GM11168 (cell line): ENCODE data around the gene SCN2A.

Experiments used
- in situ Hi-C: fragments of 300-500 bp; cut with MboI; formaldehyde crosslinking; loops from one replicate; pipeline ENCODE4 v1.12.0; 2022; ENCODE audit warnings: low sequenced_read_pairs; ENCODE audit not compliant: unreplicated experiment

The SCN2A gene

DNA sequence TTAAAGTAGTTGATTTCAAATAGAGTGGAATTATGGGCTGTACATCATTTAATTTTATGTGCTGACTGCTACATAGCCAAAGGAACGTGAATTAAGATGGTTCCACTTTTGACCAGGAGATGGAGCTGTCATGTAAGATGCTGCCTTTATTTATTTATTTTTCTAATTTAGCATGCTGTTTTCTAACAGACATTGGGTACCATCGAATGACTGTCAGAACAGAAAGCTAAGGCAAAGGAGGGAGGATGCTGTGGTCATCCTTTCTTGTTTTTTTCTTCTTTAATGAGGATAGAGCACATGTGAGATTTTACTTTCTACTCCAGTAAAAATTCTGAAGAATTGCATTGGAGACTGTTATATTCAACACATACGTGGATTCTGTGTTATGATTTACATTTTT lies at the start of gene SCN2A:
Gene SCN2A, plus strand, starts transcription at position 185 of the 400 bp plus-strand sequence. CDS start 56,410 bp downstream, outside the sequence.
- in situ Hi-C loops: no loop called here

DNA sequence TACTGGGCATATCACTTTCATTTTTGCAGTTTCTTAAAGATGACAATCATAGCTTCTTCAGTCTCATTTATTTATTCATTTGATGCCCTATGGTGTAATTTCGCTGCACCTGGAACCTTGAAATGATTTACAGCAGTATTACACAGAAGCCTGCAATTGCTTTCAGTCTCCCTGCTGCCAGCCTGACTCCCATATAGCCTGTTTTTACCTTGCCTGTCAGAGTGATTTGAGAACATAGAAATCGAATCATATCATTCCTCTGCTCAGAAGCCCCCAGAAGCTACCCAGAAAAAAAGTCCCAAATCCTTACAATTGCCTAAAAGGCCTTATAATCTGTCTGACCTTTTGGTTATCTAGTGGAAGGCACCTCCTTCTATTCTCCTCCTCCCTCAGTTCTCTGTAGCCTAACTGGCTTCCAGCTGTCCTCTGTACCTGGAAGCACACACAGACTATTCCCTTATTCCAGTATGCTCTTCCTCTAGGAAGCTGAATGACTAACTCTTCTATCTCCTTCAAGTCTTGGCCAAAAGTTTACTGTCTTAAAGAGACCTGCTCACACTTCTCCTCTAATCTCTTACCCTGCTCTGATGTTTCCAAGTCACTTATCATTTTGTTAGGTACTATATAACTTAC lies 48.0 kb upstream of the SCN2A start:
- in situ Hi-C loops: loop anchor here (10.0 kb wide), 1 partner anchor 166 kb away; no protein-coding TSS in a partner anchor

DNA sequence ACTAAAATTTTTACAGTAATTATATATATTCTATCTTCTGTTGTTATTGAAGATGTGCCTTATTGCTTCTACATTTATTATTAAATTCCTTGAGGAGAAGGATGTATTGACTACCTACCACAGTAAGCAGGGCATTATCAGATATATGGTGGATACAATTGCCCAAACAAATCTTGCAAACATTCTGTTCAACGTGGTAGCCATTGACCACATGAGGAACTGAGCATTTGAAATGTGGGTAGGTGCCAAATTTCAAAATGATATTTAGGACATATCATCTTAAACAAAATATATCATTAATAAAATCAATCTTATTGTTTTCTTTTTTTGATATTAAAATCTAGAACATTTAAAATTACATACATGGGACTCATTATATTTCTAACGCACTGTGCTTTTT lies 46.5 kb upstream of the SCN2A start:
- in situ Hi-C loops: loop anchor here (10.0 kb wide), 1 partner anchor 168 kb away; no protein-coding TSS in a partner anchor

DNA sequence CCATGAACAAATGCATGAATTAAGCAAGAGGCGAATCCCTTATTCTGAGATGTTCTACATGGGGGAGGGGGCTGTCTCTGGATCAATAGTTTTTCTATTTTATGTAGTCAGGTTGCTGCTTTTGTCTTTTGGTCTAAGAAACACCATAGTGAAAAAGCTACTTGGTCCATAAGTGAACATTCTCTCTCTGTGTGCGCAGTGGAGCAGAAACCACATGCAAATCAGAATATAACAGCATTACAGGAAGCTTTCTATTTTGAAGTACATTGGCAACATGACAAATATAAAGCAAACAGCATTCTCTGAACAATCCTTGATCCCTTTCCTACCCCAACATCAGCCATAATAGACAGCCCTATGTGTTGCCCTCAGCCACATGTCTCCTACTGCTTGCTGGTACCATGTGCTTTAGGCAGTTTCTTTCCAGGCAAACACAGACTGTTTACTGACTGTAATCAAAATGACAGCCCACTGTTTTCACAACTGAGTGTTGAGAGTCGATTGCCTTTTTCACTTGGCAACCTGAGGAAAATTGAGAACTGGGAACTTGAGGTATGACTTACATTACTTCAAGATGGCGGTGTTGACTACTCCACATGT lies 45.9 kb upstream of the SCN2A start:
- in situ Hi-C loops: loop anchor here (10.0 kb wide), 1 partner anchor 168 kb away; no protein-coding TSS in a partner anchor

DNA sequence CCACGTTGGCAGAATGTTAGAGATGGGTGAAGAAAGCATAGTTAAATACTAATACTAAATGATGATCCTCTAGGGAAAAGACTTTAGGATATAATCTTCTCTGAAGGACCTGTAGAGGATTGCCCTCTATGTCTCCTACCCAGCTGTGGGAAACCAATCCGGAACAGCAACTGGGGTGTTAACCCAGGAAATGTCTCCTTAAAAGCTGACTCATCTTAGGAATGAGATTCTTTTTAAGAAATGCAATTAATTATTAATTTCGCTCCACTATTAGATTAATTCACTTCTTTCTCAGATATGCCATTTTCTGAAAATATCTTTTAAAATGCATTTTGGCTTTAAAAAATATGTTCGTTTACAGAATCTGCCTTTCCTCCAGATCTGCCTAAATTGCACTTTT lies 42.8 kb upstream of the SCN2A start:
- in situ Hi-C loops: loop anchor here (10.0 kb wide), 1 partner anchor 172 kb away; no protein-coding TSS in a partner anchor

DNA sequence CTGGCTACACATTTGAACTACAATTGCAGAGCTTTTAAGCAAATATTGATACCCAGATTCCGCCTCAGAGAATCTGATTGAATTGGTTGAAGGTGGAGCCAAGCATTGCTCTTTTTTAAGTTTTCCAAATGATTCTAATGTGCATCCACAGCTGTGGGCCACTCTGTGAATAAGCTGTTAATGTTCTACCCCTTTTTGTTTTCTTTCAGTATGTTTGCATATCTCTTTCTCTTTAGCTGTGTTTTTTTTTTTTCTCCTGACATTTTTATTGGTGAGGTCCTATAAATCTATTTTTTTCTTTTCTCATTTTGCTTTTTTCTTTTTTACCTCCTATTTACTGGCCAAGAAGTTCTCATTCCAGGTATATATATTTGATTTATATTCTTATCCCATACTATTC lies 41.9 kb upstream of the SCN2A start:
- in situ Hi-C loops: loop anchor here (10.0 kb wide), 1 partner anchor 173 kb away; no protein-coding TSS in a partner anchor

DNA sequence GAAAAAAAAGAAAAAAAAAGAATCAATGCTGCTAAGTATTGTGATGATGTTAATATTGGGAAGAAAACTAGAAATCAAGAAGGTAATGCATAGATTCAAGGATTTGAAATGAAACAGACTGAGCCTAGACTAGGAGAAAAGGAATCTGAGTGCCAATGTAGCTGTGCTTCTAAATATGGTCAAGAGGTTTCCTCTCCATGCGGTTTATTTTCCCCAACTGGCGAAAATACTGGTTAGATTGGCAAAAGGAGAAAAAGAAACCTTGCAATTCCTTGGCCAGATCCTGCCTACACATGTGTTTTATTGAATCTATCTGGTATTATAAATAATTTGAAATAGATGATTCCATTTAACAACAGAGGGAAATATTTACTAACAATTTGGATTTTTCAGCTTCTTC lies 41.0 kb upstream of the SCN2A start:
- in situ Hi-C loops: loop anchor here (10.0 kb wide), 1 partner anchor 173 kb away; no protein-coding TSS in a partner anchor

DNA sequence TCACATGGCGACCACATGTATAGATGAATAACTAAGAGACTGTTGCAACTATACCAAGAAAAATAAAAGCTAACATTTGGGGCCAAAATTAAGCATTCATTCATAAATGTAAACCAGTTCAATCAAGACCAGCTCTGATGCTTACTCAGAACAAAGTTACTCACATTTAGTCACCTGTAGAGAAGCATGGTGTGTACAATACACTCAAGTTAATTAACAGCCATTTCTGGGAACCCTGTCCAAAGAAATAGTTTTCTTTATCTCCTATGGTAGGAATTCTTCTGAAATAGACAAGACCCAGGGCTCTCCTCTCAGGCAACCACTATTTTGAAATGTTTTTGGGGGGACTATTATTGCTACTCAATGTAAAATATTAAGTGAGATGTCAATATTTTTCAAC lies 37.0 kb upstream of the SCN2A start:
- in situ Hi-C loops: no loop called here

DNA sequence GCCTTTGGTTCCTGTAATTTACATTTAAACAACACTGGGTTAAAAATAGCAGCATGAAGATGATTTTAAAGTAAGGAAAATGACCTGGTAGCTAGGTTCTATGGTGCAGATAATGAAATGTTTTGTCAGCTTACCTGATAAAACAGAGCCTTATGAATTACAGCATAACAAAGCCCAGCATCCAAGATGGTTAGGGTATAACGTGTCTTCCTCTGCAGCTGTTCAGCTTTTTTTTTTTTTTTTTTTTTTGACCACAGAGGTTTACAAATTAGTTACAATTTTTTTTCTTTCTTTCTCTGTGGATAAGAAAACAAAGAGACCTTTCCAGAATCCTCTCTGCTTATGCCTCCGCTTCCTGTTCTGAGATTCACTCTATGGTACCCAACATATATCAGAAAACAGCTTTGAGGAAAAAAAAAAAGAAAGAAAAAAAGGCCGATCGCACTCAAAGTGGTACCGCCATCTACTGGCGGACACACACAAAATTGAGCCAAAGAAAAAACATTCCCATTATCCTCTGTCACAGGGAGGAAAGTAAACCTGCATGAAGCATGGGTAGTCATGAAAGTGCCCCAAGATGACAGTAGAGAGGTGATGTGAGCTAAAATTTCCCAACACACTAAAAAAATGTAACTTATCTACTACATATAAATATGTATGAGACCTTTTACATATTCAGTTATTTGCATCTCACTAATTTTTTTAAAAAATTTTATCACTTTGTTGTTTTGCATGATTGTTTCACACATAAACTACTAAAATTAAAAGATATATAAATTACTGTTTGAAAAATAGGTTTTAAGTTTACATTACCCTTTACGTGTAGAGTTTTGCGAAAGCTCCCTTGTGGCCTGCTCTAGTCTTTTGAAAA lies 35.3 kb upstream of the SCN2A start, which contains the start of gene SCN3A:
Gene SCN3A, minus strand, starts transcription at position 362 of the 871 bp plus-strand sequence. CDS start 27,656 bp downstream, outside the sequence.
- in situ Hi-C loops: no loop called here

DNA sequence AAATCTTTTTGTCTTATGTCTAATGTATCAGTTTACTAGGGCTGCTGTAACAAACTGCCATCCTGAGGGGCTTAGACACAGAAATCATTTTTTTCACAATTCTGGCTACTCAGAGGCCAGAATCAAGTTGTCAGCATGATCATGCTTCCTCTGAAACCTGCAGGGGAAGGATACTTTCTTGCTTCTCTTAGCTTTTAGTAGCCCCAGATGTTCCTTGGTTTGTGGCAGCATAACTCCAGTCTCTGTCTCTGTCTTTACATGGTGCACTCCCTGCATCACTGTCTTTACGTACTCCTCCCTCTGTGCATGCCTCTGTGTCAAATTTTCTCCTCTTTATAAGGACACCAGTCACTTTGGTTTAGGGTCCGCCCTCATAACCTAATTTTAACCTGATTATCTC lies 33.3 kb upstream of the SCN2A start:
- in situ Hi-C loops: no loop called here

DNA sequence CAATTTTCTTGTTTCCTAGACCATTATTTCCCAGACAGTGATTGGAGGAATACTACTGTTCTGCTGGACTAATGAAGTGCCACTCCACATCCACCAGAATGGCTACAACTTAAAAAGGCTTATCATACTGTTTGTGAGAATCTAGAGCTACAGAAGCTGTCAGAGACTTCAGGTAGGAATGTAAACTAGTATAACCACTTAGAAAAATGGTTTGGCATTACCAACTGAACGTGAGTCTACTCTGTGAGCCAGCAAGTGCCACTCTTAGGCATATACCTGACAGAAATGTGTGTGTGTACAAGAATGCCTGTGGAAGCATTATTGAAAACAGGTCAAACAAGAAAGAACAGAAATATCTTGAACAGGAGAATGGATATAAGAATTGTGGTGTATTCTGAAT lies 31.1 kb upstream of the SCN2A start:
- in situ Hi-C loops: no loop called here

DNA sequence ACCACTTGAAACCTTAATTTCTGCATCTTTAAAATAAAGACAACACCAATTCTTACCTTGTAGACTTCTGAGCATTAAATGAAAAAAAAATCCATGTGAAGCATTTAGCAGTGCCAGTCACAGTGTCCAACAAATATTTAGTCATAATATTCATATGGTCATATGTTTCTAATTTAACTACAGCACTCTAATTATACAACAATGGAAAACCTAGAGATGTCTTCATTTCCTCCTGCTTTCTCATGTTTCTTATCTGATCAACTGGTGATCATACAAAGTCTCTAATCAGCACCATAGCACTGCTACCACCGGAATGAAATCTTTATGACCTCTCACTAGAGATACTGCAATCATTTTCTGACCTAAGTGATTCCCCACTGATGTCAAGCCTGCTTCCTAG lies 25.1 kb upstream of the SCN2A start:
- in situ Hi-C loops: no loop called here

DNA sequence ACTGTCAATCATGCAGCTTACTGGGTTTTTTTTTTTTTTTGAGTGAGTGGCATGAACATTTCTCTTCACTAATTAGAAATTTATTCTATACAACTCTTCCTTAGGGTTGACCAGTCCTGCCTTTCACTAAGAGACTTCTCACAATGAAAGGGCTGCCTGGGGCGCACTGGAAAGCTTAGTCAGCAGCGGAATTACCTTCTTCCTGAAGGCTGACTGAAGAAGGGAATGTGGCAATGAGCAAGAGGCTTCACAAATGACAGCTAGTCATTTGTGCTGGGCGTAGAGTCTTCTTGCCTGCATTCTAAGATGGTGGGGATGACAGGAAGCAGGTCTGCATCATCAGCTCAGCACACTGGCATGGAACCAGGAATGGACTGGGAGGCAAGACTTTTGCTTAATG lies 19.7 kb upstream of the SCN2A start:
- in situ Hi-C loops: no loop called here

DNA sequence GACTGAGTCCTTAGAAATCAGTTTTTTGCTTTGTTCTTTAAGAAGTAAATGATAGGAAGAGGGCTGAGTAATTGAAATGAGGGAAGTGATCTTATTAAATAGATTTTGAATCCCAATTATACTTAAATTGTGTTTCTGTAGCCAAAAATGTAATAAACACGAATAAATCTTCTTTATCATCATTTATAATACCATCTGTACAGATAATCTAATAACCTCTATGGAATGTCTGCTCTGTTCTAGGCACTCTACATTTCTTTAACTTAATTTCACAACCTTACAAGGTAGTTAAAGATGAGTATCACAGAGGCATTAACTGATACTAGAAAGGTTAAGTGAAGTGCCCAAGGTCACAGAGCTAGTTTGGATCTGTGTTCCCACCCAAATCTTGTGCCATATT lies 14.3 kb upstream of the SCN2A start:
- in situ Hi-C loops: no loop called here

DNA sequence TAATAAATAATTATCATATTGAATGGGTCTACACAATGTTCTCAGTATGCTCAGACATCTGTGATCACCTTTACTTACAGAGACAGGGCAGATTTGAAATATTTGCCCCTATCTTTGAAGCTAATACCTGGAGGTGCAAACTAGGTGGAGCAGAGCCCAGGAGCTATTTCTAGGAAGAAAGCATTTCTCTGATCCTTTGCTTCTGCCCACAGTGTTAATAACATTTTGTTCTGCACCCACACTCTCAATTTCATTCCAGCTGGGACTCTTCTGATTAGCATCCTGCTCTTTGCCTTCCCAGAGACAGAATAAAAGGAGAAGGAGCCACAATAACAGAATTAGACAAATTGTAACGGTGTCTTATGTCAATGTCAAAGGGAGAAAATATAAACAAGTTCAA lies 11.6 kb upstream of the SCN2A start:
- in situ Hi-C loops: no loop called here

DNA sequence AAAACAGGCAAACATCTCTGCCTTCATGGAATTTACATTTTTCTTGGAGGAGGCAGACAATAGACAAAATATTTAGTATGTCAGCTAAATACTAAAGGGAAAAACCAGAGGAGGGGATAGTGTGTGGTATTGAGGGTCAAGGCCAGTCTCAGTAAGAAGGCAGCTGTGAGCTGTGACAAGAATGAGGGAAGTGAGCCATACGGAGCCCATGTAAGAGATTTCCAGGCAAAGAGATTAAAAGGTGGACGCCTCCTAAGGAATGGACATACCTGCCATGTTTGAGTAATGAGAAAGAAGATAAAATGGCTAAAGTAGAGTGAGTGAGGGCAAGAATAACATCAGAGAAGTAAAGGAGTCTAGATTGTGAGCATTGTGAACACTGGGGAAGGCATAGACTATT lies 2.2 kb upstream of the SCN2A start:
- in situ Hi-C loops: no loop called here

DNA sequence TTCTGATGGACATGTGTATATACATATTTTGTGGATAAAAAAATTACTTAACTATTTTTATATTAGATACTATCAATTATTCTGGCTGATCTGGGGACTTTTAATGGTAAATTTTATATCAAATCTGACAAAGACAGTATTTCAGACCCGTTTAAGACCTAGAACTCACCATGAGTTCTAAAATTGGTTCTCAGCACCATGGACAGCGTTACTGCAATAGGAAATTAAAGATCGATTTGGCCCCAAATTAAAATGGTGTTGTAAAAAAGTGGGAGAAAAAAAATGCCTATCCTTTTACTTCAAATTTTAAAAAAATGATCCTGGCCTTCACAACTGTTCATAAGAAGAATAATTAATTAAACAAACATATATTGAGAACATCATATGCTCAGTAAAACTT lies 919 bp upstream of the SCN2A start:
- in situ Hi-C loops: no loop called here

DNA sequence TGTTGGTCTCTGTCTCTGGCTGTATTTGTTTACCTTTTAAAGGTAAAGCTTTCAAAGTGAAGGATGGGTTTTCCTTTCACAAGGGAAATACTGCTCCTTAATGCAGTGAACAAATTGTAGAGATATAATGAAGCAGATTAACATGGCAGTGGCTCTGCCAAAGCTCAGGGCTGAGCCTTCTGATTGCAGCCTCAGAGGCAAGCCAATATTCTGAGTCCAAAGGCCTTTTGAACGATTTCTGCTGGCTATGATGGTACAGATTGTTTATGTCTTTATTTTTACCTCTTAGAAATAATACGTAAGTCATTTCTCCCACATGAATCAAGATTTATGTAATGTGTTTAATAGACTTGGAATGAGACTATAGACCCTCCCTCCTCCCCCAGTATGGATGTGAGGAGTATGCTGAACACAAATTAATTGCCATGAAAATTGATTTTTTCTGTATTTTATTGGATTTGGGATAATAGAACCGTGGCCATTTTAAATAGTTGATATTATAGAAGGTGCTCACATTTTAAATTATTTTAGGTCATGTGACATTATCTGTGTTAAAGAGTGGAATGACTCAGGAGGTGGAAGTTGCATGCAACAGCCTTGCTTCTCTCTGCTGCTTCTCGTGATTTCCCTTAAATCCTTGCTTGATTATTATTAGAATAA lies 772 bp downstream of the SCN2A start:
- in situ Hi-C loops: no loop called here

DNA sequence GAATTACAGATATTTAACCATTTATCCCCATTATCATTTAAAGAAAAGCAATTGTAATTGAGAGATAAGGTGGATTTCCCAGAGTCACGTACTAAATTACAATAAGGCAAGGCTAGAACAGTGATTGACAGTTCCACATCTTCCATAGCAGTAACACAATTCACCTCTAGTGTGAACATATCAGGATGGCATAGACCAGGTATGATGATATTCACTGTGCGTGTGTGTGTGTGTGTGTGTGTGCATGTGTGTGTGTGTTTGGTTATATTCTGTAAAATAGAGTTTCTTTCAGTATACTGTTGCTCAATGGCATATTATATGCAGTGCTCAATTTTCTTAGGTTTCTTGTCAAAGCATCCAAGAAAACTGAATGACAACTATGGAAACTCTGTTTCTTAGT lies 1.7 kb downstream of the SCN2A start:
- in situ Hi-C loops: no loop called here

DNA sequence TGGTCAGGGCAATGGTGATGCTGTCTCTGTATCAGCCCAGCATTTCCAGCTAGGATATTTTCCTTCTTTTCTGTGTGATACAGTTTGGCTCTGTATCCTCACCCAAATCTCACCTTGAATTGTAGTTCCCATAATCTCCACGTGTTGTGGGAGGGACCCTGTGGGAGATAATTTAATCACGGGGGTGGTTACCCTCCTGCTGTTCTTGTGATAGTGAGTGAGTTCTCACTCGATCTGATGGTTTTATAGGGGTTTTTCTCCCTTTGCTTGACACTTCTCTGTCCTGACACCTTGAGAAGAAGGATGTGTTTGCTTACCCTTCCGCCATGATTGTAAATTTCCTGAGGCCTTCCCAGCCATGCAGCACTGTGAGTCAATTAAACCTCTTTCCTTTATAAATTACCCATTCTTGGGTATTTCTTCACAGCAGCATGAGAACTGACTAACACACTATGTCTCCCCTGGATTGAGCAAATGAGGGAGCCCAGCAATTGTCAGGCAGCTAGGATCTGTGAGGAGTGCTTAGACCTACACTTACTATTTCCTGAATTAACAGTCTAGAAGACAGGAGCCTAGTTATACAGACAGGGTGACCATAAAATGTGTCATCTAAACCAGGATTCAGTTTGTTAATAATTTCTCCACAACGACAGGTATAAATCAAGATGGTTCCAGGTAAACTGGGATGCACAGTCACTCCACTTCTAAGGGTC lies 6.0 kb downstream of the SCN2A start:
- in situ Hi-C loops: no loop called here
